ENCODE results near the gene FAM98C. TPM values are rescaled to one million over a fixed set of nuclear protein-coding genes. Genes with fewer than 3 reads are reported as not detected.

FAM98C gene
- total and polyA plus RNA-seq, 10 donors = 18.0 to 27.4 (median 25.2) TPM

DNA sequence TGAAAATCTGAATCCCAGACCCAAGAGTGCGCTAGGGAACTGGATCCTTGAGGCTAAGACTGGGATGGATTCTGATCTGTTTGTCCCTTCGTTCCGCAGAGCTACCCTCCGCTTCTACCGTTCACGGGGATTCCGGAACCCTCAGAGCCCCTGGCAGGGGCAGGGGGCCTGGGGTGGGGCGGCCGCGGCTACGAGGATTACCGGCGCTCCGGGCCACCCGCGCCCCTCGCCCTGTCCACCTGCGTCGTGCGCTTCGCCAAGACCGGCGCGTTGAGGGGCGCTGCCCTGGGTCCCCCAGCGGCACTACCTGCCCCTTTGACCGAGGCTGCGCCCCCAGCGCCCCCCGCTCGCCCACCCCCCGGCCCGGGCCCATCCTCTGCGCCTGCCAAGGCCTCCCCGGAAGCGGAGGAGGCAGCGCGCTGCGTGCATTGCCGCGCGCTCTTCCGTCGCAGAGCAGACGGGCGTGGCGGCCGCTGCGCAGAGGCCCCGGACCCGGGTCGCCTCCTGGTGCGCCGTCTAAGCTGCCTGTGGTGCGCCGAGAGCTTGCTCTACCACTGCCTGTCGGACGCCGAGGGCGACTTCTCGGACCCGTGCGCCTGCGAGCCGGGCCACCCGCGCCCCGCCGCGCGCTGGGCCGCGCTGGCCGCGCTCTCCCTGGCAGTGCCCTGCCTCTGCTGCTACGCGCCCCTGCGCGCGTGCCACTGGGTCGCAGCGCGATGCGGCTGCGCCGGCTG, 7.3 kb upstream of the FAM98C start:
- TF ChIP-seq, protein P1, sequence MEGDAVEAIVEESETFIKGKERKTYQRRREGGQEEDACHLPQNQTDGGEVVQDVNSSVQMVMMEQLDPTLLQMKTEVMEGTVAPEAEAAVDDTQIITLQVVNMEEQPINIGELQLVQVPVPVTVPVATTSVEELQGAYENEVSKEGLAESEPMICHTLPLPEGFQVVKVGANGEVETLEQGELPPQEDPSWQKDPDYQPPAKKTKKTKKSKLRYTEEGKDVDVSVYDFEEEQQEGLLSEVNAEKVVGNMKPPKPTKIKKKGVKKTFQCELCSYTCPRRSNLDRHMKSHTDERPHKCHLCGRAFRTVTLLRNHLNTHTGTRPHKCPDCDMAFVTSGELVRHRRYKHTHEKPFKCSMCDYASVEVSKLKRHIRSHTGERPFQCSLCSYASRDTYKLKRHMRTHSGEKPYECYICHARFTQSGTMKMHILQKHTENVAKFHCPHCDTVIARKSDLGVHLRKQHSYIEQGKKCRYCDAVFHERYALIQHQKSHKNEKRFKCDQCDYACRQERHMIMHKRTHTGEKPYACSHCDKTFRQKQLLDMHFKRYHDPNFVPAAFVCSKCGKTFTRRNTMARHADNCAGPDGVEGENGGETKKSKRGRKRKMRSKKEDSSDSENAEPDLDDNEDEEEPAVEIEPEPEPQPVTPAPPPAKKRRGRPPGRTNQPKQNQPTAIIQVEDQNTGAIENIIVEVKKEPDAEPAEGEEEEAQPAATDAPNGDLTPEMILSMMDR (IDR thresholded peaks at IDR 0.05 in 8 of 11, conservative IDR thresholded peaks at IDR 0.05 in 3 of 11) = no peak
- peak in 1 of 3 donors; percentile 54 for TF ChIP-seq POLR2AphosphoS5 (IDR thresholded peaks at IDR 0.05)
- Histone ChIP-seq H3K4me1 (peaks cover 0 to 22% (median 16%) of the 10 kb centered on the region in 6 donors), H3K27ac (peak overlapping the region in 4 of 8 donors; percentile 44 to 69 (median 56)), H3K4me3 (peak overlapping the region; percentile 7 to 72 (median 34)), H3K27me3 (replicated peaks in 1 of 7) (peaks cover 0 to 90% (median 44%) of the 10 kb centered on the region in 7 donors), H3K36me3 (no peaks in the 10 kb centered on the region), H3K9me3 (no peaks in the 10 kb centered on the region)
- intact Hi-C loops (cut with DNase I; ENCODE audit: low total_unique reads) = no loop called here
- DNase-seq = no peak
- WGBS, 5 donors = 3 to 10% (median 6%) methylated on average over 2 to 86 of the region's 86 CpGs

DNA sequence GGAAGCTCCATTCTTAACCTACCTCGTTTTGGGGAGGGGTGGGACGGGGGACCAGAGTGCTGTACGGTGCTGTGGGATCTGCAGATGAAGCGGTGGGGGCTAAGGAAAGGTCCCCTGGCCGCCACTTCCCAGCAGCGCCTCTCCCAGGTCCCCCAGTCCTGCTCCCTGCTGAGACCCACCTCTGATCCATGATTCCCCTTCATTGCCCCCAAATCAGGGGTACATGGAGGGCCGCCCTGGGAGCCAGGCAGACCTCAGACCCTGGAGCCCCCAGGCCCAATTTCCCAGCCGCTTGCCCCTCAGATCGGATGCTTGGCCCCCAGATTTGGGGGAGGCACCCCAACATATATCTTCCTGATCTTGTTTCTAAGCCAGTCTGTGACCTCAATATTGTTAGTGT, 3.8 kb upstream of the FAM98C start:
- peaks cover 0 to 69% (median 44%) of the 10 kb centered on the region in 7 donors for H3K27me3 ChIP-seq (replicated peaks in 1 of 7)
- intact Hi-C loops (cut with DNase I; ENCODE audit: low total_unique reads) = no loop called here
- no peak overlapping the region for H3K27ac ChIP-seq
- H3K4me1 ChIP-seq = peaks cover 7 to 36% (median 26%) of the 10 kb centered on the region in 6 donors
- no peak for TF ChIP-seq POLR2AphosphoS5 (IDR thresholded peaks at IDR 0.05)
- TF ChIP-seq, protein P1 (IDR thresholded peaks at IDR 0.05 in 8 of 11, conservative IDR thresholded peaks at IDR 0.05 in 3 of 11) = no peak
- no peak for TF ChIP-seq POLR2A (IDR thresholded peaks at IDR 0.05)
- no peaks in the 10 kb centered on the region for H3K36me3 ChIP-seq
- WGBS, 5 donors = 51 to 68% (median 61%) methylated on average over 8 to 9 of the region's 9 CpGs
- H3K9me3 ChIP-seq = no peaks in the 10 kb centered on the region
- no peak for DNase-seq
- H3K4me3 ChIP-seq = no peak overlapping the region

DNA sequence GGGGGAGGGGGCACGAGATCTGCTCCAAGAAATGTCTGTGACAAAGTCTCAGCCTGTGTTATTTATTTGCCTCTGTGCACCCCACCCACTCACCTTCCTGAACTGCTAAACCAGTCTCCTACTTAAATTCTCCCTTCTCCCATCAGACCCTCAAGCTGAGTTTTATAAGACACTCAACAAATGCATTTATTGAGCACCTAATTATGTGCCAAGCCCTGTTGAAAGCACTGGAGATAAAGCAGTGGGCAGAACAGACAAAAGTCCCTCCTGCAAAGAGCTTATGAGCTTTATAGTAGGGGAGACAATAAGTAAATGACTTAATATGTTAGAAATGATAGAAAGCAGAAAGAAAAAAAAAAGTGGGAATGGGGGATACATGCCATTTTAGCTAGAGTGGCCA, 3.4 kb upstream of the FAM98C start:
- Histone ChIP-seq H3K4me1 (peaks cover 8 to 37% (median 28%) of the 10 kb centered on the region in 6 donors), H3K27ac (no peak overlapping the region), H3K27me3 (replicated peaks in 1 of 7) (peaks cover 0 to 65% (median 43%) of the 10 kb centered on the region in 7 donors), H3K9me3 (no peaks in the 10 kb centered on the region), H3K4me3 (no peak overlapping the region), H3K36me3 (no peaks in the 10 kb centered on the region)
- TF ChIP-seq POLR2AphosphoS5 (IDR thresholded peaks at IDR 0.05) (no peak), POLR2A (IDR thresholded peaks at IDR 0.05) (no peak)
- TF ChIP-seq, protein P1 (IDR thresholded peaks at IDR 0.05 in 8 of 11, conservative IDR thresholded peaks at IDR 0.05 in 3 of 11) = no peak
- intact Hi-C loops (cut with DNase I; ENCODE audit: low total_unique reads) = no loop called here
- no peak for DNase-seq
- 52 to 91% (median 73%) methylated on average over 1 of the region's 1 CpG for WGBS, 5 donors

DNA sequence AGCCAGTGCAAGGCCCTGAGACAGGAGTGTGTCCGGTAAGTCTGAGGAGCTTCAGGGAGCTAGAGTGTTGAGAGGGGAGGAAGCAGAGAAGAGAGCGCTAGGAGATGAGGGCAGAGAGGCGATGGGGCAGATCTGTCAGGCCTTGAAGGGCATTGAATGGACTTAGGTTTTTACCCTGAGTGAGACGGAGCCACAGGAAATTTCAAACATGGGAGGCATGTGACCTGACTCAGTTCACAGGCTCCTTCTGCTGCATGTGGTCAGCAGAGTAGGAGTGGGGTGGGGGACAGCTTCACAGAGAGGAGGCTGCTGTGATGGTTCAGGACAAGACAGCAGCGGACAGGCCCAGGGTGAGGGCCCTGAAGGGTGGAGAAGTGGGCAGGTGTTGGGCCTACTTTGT, 2.5 kb upstream of the FAM98C start:
- no peak for TF ChIP-seq POLR2AphosphoS5 (IDR thresholded peaks at IDR 0.05)
- TF ChIP-seq POLR2A (IDR thresholded peaks at IDR 0.05) = no peak
- TF ChIP-seq, protein P1 (IDR thresholded peaks at IDR 0.05 in 8 of 11, conservative IDR thresholded peaks at IDR 0.05 in 3 of 11) = no peak
- intact Hi-C loops (cut with DNase I; ENCODE audit: low total_unique reads) = loop anchor here (5.0 kb wide), 1 partner anchor 232 kb away; no protein-coding TSS in a partner anchor
- Histone ChIP-seq H3K9me3 (no peaks in the 10 kb centered on the region), H3K4me3 (no peak overlapping the region), H3K27ac (no peak overlapping the region), H3K27me3 (replicated peaks in 1 of 7) (peaks cover 0 to 56% (median 36%) of the 10 kb centered on the region in 7 donors), H3K36me3 (peaks cover 0 to 8% (median 3%) of the 10 kb centered on the region in 6 donors), H3K4me1 (peaks cover 7 to 37% (median 24%) of the 10 kb centered on the region in 6 donors)
- 80 to 83% (median 80%) methylated on average over 5 of the region's 5 CpGs for WGBS, 5 donors
- no peak for DNase-seq

All from spleen (tissue), 11 donors.